Astrocyte of the cerebellum (primary cell): Measurements from ENCODE around the gene GLRX5.
A peak's percentile ranks its signal among the peaks of the same experiment; 100 is the strongest.

Experiments
- DNase-seq: peaks from one replicate; pipeline ENCODE4 v3.0.0-alpha.2; 2011; ENCODE audit warnings: low read depth
- H3K4me3 ChIP-seq: 2 replicates; pipeline ENCODE4 v1.5.1; 2011; ENCODE audit warnings: mild to moderate bottlenecking, low read depth, low read length, moderate library complexity
- in situ Hi-C: cut with HindIII; loops from 2 replicates; pipeline ENCODE4 v1.10.0; 2017; ENCODE audit warnings: low sequenced_read_pairs
- TF ChIP-seq, protein P1 (sequence below): IDR thresholded peaks from 2 replicates; pipeline ENCODE4 v1.5.1; 2012; ENCODE audit warnings: low read length, low read depth, moderate library complexity, mild to moderate bottlenecking; ENCODE audit errors: missing control alignments

The GLRX5 gene

GRCh38 chr14:95516554-95517181 lies 18.2 kb upstream of the GLRX5 start, which contains the start of gene SYNE3:
Gene SYNE3, minus strand, starts transcription at chr14:95516650. Its CDS starts 40,829 bp downstream, at chr14:95475821.
- in situ Hi-C loops = no loop called here
- no peak for DNase-seq
- TF ChIP-seq, protein P1, sequence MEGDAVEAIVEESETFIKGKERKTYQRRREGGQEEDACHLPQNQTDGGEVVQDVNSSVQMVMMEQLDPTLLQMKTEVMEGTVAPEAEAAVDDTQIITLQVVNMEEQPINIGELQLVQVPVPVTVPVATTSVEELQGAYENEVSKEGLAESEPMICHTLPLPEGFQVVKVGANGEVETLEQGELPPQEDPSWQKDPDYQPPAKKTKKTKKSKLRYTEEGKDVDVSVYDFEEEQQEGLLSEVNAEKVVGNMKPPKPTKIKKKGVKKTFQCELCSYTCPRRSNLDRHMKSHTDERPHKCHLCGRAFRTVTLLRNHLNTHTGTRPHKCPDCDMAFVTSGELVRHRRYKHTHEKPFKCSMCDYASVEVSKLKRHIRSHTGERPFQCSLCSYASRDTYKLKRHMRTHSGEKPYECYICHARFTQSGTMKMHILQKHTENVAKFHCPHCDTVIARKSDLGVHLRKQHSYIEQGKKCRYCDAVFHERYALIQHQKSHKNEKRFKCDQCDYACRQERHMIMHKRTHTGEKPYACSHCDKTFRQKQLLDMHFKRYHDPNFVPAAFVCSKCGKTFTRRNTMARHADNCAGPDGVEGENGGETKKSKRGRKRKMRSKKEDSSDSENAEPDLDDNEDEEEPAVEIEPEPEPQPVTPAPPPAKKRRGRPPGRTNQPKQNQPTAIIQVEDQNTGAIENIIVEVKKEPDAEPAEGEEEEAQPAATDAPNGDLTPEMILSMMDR = no peak
- peak within 1 kb of the TSS; percentile 54 for H3K4me3 ChIP-seq

- no peak for DNase-seq
- TF ChIP-seq, protein P1 = no peak
- in situ Hi-C loops = no loop called here
- H3K4me3 ChIP-seq = no peak overlapping the region
These were observed 16.7 kb upstream of the GLRX5 start for GRCh38 chr14:95518045-95518751.

GRCh38 chr14:95519699-95520098 lies 15.2 kb upstream of the GLRX5 start:
- TF ChIP-seq, protein P1 = no peak
- in situ Hi-C loops = no loop called here
- DNase-seq = no peak
- no peak overlapping the region for H3K4me3 ChIP-seq

- DNase-seq = no peak
- TF ChIP-seq, protein P1 = no peak
- no peak overlapping the region for H3K4me3 ChIP-seq
- in situ Hi-C loops = no loop called here
These were observed 14.5 kb upstream of the GLRX5 start for GRCh38 chr14:95520346-95520745.

DNA sequence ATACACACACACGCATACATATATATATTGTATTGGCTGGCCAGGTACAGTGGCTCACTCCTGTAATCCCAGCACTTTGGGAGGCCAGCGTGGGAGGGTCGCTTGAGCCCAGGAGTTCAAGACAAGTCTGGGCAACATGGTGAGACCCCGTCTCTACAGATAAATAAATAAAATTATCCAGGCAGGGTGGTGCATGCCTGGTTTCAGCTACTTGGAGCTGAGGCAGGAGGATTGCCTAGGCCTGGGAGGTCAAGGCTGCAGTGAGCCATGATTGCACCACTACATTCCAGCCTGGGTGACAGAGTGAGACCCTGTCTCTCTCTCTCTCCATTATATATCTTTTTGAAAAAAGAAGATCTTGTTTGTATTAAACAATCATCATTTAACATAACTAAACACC lies 13.8 kb upstream of the GLRX5 start:
- no peak overlapping the region for H3K4me3 ChIP-seq
- no peak for DNase-seq
- in situ Hi-C loops = no loop called here
- TF ChIP-seq, protein P1 = no peak

GRCh38 chr14:95522116-95522515 lies 12.7 kb upstream of the GLRX5 start:
- TF ChIP-seq, protein P1 = no peak
- DNase-seq = no peak
- no peak overlapping the region for H3K4me3 ChIP-seq
- in situ Hi-C loops = no loop called here
